ENCODE results near the gene CDK11A. TPM values are rescaled to one million over a fixed set of nuclear protein-coding genes. Genes with fewer than 3 reads are reported as not detected.
A peak's percentile ranks its signal among the peaks of the same experiment; 100 is the strongest.

Gene CDK11A
- total and polyA plus RNA-seq, 2 experiments from 2014 or later, result 5.1 to 20.0 TPM

DNA sequence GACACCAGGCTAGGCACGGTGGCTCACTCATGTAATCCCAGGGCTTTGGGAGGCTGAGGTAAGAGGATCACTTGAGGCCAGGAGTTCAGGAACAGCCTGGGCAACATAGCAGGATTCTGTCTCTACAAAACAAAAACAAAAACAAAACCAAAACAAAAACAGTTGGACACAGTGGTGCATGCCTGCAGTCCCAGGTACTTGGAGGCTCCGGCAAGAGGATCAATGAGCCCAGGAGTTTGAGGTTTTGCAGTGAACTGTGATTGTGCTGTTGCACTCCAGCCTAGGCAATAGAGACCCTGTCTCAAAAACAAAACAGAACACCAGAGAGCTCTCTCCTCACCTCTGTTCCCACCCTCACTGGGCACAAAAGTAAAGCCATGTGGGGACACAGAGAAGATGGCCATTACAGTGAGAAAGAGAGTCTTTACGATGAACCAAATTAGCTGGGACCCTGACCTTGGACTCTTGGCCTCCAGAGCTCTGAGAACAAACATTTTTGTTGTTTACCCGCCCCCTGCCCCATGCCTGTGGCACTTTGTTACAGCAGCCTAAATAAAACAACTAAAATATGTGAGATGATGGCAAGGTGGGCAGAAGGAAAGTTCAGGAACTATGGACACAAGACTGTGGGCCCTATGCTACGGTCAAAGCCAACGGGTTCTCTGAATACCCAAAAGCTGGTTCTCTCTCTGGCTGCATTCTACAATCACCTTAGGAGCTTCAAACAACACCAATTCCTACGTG, 44.3 kb upstream of the CDK11A start:
- Histone ChIP-seq H3K4me2 (ENCODE audit: unreplicated experiment) (no peak overlapping the region), H3K9me3 (ENCODE audit: low read depth) (no peaks in the 10 kb centered on the region), H3K27ac (no peak overlapping the region), H3K79me2 (ENCODE audit: insufficient read depth) (peaks cover 100% of the 10 kb centered on the region), H3K27me3 (replicated peaks; ENCODE audit: insufficient read depth) (no peaks in the 10 kb centered on the region), H3K4me3 (no peak overlapping the region), H3F3A (ENCODE audit: insufficient read depth) (no peaks in the 10 kb centered on the region), H3K4me1 (ENCODE audit: insufficient read depth) (no peaks in the 10 kb centered on the region), H3K36me3 (ENCODE audit: low read depth) (peaks cover 12% of the 10 kb centered on the region; the same call in 1 of the 2 replicates), H3K9me2 (ENCODE audit: insufficient read depth) (no peaks in the 10 kb centered on the region), H2AFZ (no peak overlapping the region), H4K20me1 (ENCODE audit: insufficient read depth) (peaks cover 5% of the 10 kb centered on the region; the same call in 1 of the 2 replicates), H3K9ac (no peak overlapping the region)
- no peak for DNase-seq
- in situ Hi-C loops (cut with MboI), result no loop called here
- 97 to 98% methylated on average over 7 of the region's 7 CpGs for WGBS, 2 experiments (ENCODE audit: low coverage in 1 of 2, low lambda C conversion rate in 2 of 2, missing lambda C conversion rate in 2 of 2)
- TF ChIP-seq EZH2 (IDR thresholded peaks at IDR 0.05; ENCODE audit: insufficient read depth, poor library complexity, severe bottlenecking) (no peak), EZH2phosphoT487 (IDR thresholded peaks at IDR 0.05; ENCODE audit: insufficient read depth, low read depth) (no peak)

DNA sequence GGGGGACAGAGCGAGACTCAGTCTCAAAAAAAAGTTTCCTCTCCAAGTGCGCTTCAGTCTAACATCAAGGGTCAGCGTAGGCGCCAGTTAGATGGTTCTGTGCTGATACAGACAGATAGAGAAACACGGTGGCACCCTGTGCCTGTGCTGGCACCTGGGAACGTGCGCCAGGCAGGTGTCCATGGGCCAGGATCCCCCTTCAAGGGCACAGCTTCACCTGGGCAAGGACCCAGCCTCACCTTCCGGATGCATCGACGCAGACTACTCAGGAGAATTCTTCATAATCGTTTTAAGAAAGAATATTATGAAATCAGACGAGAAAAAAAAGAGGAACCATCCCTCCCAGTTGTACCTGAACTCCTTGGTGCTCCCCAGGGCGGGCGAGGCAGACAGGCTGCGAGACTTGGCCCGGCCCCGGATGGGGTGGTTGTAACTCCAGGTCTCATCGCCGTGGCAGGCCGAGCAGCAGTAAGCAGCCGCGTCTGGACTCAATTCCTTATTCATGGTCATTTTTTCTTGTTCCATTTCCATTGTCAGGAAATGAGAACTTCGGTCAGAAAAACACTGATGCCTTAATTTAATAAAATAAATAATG, 40.8 kb upstream of the CDK11A start:
- Histone ChIP-seq H3K36me3 (ENCODE audit: low read depth) (no peaks in the 10 kb centered on the region), H3K9me3 (ENCODE audit: low read depth) (no peaks in the 10 kb centered on the region), H3K4me2 (ENCODE audit: unreplicated experiment) (no peak overlapping the region), H3K27ac (no peak overlapping the region), H4K20me1 (ENCODE audit: insufficient read depth) (peaks cover 2% of the 10 kb centered on the region; the same call in 1 of the 2 replicates), H3K79me2 (ENCODE audit: insufficient read depth) (peaks cover 93% of the 10 kb centered on the region), H3F3A (ENCODE audit: insufficient read depth) (no peaks in the 10 kb centered on the region), H3K27me3 (replicated peaks; ENCODE audit: insufficient read depth) (no peaks in the 10 kb centered on the region), H3K4me3 (no peak overlapping the region), H3K9ac (no peak overlapping the region), H2AFZ (no peak overlapping the region), H3K9me2 (ENCODE audit: insufficient read depth) (no peaks in the 10 kb centered on the region), H3K4me1 (ENCODE audit: insufficient read depth) (no peaks in the 10 kb centered on the region)
- in situ Hi-C loops (cut with MboI), result no loop called here
- no peak for DNase-seq
- WGBS, 2 experiments (ENCODE audit: low coverage in 1 of 2, low lambda C conversion rate in 2 of 2, missing lambda C conversion rate in 2 of 2), result 86 to 95% methylated on average over 22 to 23 of the region's 23 CpGs
- no peak for TF ChIP-seq EZH2phosphoT487 (IDR thresholded peaks at IDR 0.05; ENCODE audit: insufficient read depth, low read depth)
- no peak for TF ChIP-seq EZH2 (IDR thresholded peaks at IDR 0.05; ENCODE audit: insufficient read depth, poor library complexity, severe bottlenecking)

DNA sequence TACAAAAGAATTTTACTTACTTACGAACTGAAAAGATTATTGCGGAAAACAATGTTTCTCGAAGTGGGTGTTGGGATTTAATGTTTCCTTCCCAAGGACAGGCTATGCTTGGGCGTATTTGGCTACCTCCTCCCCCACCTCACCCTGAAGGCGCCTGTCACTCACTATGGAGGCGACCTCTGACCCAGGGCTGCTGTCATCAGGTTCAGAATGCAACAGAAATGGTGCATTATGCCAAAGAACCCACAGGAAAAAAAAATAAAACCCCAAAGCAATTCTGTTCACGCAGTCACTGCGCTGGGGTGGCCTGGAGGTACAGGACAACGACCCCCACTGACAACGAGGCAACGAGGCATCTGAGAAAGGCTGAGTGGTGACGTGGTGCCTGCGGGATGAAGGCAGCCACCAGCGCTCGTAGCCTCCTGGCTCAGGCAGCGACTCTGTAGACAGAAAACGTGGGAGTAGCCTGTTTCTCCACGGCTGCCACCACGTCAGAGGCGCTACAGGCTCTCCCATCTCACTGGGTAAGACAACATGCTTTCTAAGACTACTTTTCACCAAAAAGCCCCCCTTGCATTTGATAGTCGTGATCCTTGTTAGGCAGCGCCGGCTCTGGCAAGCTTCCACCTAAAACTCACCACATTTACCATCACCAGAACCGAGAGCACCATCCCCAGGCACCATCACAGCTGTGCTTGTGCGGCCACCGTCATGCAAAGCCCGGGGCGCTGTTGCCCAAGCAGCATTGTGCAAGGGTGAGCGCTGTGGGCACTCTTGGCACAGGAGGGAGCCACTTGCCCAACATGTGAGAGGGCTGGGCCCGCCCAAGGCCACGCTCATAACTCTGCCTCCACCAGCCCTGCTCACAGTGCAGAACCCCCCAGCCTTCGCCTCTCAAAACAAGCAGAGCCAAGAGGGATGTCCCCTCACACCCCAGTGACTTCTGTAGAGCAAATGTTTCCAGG, 39.8 kb upstream of the CDK11A start:
- Histone ChIP-seq H3K27me3 (replicated peaks; ENCODE audit: insufficient read depth) (no peaks in the 10 kb centered on the region), H3K9me2 (ENCODE audit: insufficient read depth) (no peaks in the 10 kb centered on the region), H3F3A (ENCODE audit: insufficient read depth) (no peaks in the 10 kb centered on the region), H3K27ac (no peak overlapping the region), H4K20me1 (ENCODE audit: insufficient read depth) (no peaks in the 10 kb centered on the region), H2AFZ (no peak overlapping the region), H3K4me3 (no peak overlapping the region), H3K4me2 (ENCODE audit: unreplicated experiment) (no peak overlapping the region), H3K9ac (no peak overlapping the region), H3K9me3 (ENCODE audit: low read depth) (no peaks in the 10 kb centered on the region), H3K4me1 (ENCODE audit: insufficient read depth) (no peaks in the 10 kb centered on the region), H3K36me3 (ENCODE audit: low read depth) (no peaks in the 10 kb centered on the region), H3K79me2 (ENCODE audit: insufficient read depth) (peaks cover 93% of the 10 kb centered on the region)
- 91 to 92% methylated on average over 32 of the region's 32 CpGs for WGBS, 2 experiments (ENCODE audit: low coverage in 1 of 2, low lambda C conversion rate in 2 of 2, missing lambda C conversion rate in 2 of 2)
- in situ Hi-C loops (cut with MboI), result no loop called here
- peak; percentile 10 for DNase-seq
- TF ChIP-seq EZH2 (IDR thresholded peaks at IDR 0.05; ENCODE audit: insufficient read depth, poor library complexity, severe bottlenecking), result no peak
- TF ChIP-seq EZH2phosphoT487 (IDR thresholded peaks at IDR 0.05; ENCODE audit: insufficient read depth, low read depth), result no peak
